MCF 10A (cell line): ENCODE results near the gene AHCYL2. TPM values are rescaled to one million over a fixed set of nuclear protein-coding genes. Genes with fewer than 3 reads are reported as not detected.
"Not testable (repeated sequence)": the region's sequence is repeated elsewhere in the genome, so short reads cannot be mapped to it uniquely, and the experiment has no call there.

ENCODE experiments used
- BruUV-seq: library from RNA; stranded (reverse); fragments of 400-500 nt; replicated peaks from 2 replicates; lab custom pipeline; 2021; lab: Mats Ljungman, UMichigan
- CTCF ChIA-PET: fragments of 300-600 bp; sonication (Branson Sonifier 250); formaldehyde crosslinking; extraction: SDS; loops from one replicate; lab custom pipeline; 2021; ENCODE audit warnings: antibody characterized with exemption, inconsistent platforms; lab: Yijun Ruan, JAX
- POLR2A ChIA-PET: fragments of 300-600, 350-650 bp; sonication (Branson Sonifier 250); formaldehyde crosslinking; extraction: SDS; loops from one replicate; lab custom pipeline; 2020; ENCODE audit warnings: antibody characterized with exemption, inconsistent platforms; lab: Yijun Ruan, JAX
- DNase-seq: peaks from one replicate; pipeline ENCODE4 v3.0.0-alpha.2; 2018; ENCODE audit not compliant: unreplicated experiment
- H3K27ac Mint-ChIP-seq: one replicate; pipeline ENCODE4 v1.8.0; 2022; ENCODE audit warnings: mild to moderate bottlenecking, low read depth, mixed read lengths; ENCODE audit not compliant: unreplicated experiment
- H3K27me3 Mint-ChIP-seq: one replicate; pipeline ENCODE4 v1.8.0; 2022; ENCODE audit warnings: mixed read lengths; ENCODE audit not compliant: insufficient read depth, unreplicated experiment
- H3K36me3 Mint-ChIP-seq: one replicate; pipeline ENCODE4 v1.8.0; 2022; ENCODE audit warnings: mild to moderate bottlenecking, moderate library complexity, mixed read lengths; ENCODE audit not compliant: insufficient read depth, unreplicated experiment
- H3K4me1 Mint-ChIP-seq: one replicate; pipeline ENCODE4 v1.8.0; 2022; ENCODE audit warnings: mixed read lengths; ENCODE audit not compliant: insufficient read depth, unreplicated experiment
- H3K4me3 Mint-ChIP-seq: one replicate; pipeline ENCODE4 v1.8.0; 2022; ENCODE audit warnings: mild to moderate bottlenecking, moderate library complexity, mixed read lengths; ENCODE audit not compliant: unreplicated experiment
- H3K9me3 Mint-ChIP-seq: one replicate; pipeline ENCODE4 v1.8.0; 2022; ENCODE audit warnings: mixed read lengths; ENCODE audit not compliant: unreplicated experiment
- CTCF ChIP-seq: fragments of 200-600 bp; IDR thresholded peaks from one replicate; pipeline ENCODE4 v1.8.0; 2022; ENCODE audit warnings: antibody characterized with exemption, mild to moderate bottlenecking; ENCODE audit not compliant: unreplicated experiment
- intact Hi-C: fragments of 100-400 bp; cut with micrococcal nuclease; formaldehyde crosslinking; loops from 2 replicates; pipeline ENCODE4 v1.14.1; 2022
- total RNA-seq: library from RNA; stranded (reverse); gene quantifications from 2 replicates; pipeline ENCODE4 v1.2.3, GENCODE V29; 2022

The AHCYL2 gene
- total RNA-seq, 1 experiment from 2014 or later = 12.8 TPM

GRCh38 chr7:129245533-129245932 is 20.7 kb downstream of the AHCYL2 start:
- no peaks in the 10 kb centered on the region for H3K4me1 Mint-ChIP-seq
- peaks cover 6% of the 10 kb centered on the region for H3K9me3 Mint-ChIP-seq
- no TSS peak for BruUV-seq
- H3K27me3 Mint-ChIP-seq = no peaks in the 10 kb centered on the region
- intact Hi-C loops = no loop called here
- ChIA-PET POLR2A (no interaction called here), CTCF (no interaction called here)
- H3K4me3 Mint-ChIP-seq = no peak overlapping the region
- no peaks in the 10 kb centered on the region for H3K36me3 Mint-ChIP-seq
- H3K27ac Mint-ChIP-seq = no peak overlapping the region
- no peak for DNase-seq
- no peak for TF ChIP-seq CTCF

DNA sequence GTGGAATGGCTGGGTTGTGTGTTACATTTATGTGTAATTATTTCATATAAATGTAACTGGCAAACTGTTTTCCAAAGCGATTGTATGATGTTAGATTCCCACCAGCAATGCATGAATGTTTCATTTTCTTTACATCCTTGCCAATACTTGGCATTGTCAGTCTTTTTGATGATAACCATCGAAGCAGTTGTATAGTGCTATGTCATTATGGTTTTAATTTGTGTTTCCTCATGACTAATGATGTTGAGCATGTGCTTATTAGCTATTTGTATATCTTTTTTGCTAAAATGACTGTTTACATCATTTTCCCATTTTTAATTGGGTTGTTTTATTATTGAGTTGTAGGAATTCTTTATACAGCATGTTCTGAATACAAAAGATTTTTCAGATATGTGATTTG is 22.3 kb downstream of the AHCYL2 start:
- intact Hi-C loops = no loop called here
- no peaks in the 10 kb centered on the region for H3K4me1 Mint-ChIP-seq
- H3K4me3 Mint-ChIP-seq = no peak overlapping the region
- H3K27me3 Mint-ChIP-seq = no peaks in the 10 kb centered on the region
- BruUV-seq = no TSS peak
- TF ChIP-seq CTCF = no peak
- POLR2A ChIA-PET = interaction anchor here (0.5 to 0.6 kb wide), 2 partner anchors 22 to 33 kb away, joined by 3 to 4 read pairs; partner anchors contain the start of gene AHCYL2
- no peaks in the 10 kb centered on the region for H3K36me3 Mint-ChIP-seq
- H3K9me3 Mint-ChIP-seq = peaks cover 6% of the 10 kb centered on the region
- H3K27ac Mint-ChIP-seq = no peak overlapping the region
- DNase-seq = no peak
- CTCF ChIA-PET = interaction anchor here (0.6 to 2.3 kb wide), 5 partner anchors 21 to 383 kb away, joined by 3 to 6 read pairs (median 4); no protein-coding TSS in a partner anchor

GRCh38 chr7:129252128-129252527 is 27.3 kb downstream of the AHCYL2 start:
- Mint-ChIP-seq H3K9me3 (no peaks in the 10 kb centered on the region), H3K27me3 (no peaks in the 10 kb centered on the region), H3K36me3 (peaks cover 3% of the 10 kb centered on the region), H3K4me3 (no peak overlapping the region), H3K27ac (no peak overlapping the region), H3K4me1 (no peaks in the 10 kb centered on the region)
- POLR2A ChIA-PET = no interaction called here
- no peak for DNase-seq
- intact Hi-C loops = no loop called here
- BruUV-seq = no TSS peak
- no peak for TF ChIP-seq CTCF
- CTCF ChIA-PET = interaction anchor here (0.6 kb wide), 1 partner anchor 34 kb away, joined by 5 read pairs; no protein-coding TSS in a partner anchor

GRCh38 chr7:129252603-129253002 is 27.8 kb downstream of the AHCYL2 start:
- H3K27ac Mint-ChIP-seq, BruUV-seq, POLR2A ChIA-PET, H3K36me3 Mint-ChIP-seq, H3K27me3 Mint-ChIP-seq, H3K9me3 Mint-ChIP-seq, DNase-seq, H3K4me1 Mint-ChIP-seq, intact Hi-C loops, H3K4me3 Mint-ChIP-seq: not testable (repeated sequence)
- CTCF ChIA-PET = interaction anchor here (0.6 kb wide), 1 partner anchor 34 kb away, joined by 5 read pairs; no protein-coding TSS in a partner anchor
